ENCODE results near the gene CUEDC1.

The CUEDC1 gene

DNA sequence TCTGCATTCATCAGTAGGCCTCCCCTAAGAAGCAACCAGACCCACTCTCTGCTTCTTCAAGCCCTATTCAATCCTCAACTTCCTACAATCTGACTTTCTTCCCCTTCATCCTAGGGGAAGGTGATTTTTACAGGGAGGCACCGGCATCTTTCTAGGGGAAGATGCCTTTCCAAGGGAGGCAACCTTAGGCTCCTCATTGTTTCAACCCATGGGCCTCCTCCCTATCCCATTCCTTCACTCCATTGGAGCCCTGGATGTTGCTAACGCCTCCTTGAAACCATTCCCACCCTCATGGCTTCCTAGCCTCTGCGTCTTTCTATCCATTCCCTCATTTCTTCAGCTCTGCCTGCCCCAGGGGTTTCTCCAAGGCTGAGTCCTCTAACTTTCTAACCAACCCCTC lies 2.7 kb upstream of the CUEDC1 start:
- no peak for DNase-seq

DNA sequence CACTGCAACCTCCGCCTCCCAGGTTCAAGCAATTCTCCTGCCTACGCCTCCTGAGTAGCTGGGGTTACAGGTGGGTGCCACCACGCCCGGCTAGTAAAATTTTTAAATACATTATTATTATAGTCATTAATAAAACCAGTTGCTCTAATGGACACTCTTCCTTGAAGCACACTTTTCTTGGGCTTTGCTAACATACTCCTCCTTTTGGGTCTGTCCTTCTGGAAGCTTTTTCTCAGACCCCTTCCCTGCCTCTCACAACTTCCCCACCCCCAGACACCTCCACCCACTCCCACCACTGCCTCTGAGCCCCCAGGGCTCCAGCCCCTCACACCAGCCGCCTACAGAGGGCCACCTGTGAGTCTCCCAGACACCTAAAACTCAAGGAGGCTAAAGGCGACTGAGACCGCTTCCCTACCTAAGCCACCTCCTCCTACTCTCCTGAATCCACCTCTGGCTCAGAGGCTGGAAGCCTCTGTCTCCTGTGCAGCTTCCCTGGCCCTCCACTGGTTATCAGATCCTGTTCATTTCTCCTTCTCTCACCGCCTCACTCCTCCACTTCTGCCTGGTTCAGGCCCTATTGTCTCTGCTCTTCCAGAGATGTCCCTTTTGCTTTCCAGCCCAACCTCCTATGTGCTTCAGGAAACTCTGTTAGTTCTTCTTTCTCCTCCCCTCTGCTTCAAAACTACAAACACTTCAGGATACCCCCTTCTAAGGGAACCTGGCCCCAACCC lies 2.1 kb upstream of the CUEDC1 start:
- no peak for DNase-seq

DNA sequence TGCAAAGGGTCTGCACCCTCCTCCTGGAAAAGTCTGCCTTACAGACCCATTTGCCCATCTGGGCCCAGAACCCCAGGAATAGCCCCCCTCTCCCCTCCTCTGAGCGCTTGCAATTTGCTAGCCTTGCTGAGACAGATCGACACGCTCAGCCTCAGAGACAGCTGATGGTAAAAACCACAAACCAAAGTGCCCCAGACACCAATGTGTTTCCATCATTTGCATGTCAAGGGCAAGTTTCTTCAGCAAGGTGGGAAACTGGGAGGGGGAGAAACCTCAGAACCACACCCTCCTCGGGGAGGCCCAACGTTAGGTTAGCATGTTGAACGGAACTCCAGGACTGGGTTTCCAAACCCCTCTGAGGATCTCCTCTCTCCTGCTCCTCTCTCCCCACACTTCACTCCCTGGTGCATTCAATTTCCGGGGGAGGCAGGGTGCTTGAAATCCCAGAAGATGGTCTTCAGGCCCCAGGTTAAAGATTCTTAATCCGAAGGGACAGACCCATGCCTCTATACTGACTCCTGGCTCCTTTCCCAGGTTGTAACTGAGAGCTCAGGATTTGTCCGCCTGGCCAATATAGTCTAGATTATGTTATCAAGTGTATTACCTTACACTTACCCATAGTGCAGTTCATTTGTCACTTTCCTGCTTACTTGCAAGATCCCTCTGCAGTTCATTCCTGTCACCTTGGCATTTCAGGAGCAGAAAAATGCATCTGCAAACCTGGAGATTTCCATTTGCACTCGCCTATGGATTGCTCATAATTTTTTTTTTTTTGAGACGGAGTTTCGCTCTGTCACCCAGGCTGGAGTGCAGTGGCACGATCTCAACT lies 1.3 kb upstream of the CUEDC1 start:
- DNase-seq: no peak

DNA sequence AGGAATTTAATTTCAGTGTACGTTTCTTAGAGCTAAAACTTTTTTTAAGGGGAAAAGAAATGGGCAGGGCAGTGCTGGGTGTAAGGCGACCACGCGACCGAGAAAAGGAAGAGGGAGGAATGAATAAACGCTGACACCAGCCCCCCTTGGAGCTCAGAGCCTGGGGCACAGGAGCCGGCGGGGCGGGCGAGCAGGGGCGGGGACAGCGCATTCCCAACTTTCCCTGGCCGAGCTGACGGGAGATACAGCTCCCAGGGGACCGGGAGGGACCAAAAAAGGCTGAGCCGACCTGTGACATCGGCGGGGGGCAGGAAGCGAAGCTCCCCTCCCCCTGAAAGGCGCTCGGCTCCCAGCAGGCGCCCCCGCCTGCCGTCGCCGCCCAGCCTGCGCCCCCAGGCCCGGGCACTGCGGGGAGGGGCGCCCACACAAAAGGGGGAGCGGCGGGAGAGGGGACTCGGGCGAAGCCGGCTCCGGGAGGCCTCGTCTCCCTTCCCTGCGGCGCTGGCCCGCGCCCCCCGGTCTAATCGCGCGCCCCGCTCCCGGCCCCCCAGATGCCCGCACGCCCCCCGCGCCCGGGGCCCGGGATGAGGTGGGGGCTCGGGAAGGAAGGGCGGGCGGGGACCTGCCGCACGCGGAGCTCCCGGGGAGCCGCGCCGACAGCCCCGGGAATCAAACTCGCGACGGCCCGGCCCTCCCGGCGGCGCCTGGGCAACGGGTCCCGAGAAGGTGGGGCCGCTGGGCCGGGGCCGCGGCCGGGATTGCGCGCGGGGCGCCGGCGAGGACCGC lies 622 bp downstream of the CUEDC1 start:
- DNase-seq: peak in 42 of 58 donors; percentile 18 to 72 (median 42)

DNA sequence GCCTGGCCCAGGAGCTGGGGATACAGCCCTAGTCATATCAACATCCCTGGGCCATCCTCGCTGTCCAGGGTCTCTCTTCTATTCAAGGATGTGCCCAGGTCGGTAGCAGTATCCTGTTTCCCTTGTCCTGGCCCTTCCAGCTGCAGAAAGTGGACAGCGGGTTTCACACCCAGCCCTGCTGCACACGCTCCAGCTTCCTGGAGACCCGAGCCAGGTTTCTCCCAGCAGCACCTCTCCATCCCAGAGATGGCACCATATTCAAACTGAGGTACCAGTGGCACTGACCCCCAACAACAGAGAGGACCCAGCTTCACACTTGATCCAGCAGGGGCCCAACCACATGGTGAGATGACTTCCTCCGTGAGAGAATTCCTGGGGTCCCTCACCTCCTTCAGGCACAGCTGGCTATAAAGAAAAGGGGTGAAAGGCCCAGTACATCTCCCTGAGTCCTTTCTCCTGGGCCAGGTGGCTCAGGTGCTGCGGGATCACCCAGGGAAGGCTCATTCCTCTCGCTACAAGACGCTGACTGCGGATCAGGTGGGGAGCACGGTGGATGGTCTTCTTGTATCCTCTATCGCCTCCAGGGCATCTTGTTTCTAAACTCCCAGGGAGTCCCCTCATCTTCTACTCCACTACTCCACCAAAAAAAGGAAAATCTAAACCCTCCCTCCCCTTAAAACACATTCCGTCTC lies 1.4 kb downstream of the CUEDC1 start:
- no peak for DNase-seq

DNA sequence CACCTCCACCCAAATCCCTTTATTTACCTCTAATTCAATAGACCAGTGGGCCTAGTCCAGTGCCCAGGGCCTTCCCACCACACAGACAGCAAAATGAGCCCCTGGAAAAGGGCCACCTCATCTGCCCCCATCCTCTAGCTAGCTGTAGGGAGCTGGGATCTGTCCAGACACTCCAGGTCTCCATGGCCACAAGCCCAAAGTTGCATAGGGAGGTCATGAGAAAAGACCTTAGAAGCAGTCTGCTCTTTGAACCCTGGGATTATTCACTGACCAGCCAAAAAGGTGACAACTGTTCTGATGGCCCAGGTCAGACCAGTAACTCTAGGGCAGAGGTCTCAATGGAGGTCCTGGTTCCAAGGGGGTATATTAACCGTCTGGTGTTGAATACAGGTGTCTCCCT lies 2.0 kb downstream of the CUEDC1 start:
- DNase-seq: no peak

DNA sequence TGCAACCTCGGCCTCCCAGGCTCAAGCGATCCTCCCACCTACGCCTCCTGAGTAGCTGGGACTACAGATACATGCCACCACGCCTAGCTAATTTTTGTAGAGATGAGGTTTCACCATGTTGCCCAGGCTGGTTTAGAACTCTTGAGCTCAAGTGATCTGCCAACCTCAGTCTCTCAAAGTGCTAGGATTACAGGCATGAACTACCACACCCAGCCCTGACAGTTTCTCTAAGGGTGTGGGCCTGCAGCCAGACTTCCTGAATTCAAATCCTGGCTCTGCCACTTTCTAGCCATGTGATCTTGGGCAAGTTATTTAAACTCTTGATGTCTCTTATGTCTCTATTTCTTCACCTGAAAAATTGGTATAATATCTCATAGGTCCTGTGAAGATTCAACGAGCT lies 5.6 kb downstream of the CUEDC1 start:
- no peak for DNase-seq

DNA sequence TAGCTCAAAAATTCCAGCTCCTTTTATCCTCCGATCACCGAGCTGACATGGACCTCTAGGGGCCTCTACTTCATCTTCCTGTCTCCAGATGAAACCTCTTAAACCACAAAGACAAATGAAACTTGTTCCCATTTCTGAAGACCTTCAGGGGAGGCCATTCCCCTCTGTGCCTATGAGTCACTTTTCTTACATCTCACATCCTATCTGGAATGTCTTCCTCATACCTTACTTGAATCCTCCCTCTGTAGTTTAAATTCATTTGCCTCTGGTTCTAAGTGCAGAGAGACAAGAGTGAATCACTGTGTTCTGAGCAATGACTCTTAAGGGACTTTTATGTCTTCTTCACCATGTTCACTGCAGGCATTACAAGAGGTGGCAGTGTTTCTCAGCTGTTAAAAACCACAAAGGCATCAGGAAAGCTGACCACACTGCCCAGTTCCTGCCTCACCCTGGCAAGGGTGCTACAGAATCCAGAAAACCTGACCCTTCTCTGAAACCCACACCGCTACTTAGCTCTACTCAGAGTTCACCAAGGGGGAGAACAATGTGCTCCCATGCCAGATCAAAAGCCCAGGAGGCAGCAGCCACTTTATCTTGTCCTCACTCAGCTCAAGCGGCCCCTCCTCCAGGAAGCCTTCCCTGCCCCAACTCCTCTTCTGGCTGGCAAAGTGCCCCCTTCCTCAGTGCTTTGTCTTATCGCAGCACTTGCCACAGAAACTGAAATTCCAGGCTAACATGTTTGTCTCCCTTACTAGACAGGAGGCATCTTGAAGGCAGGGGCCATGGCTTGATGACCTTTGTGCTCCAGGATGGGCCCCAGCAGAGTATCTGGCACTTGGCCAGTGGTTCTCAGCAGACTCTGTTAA lies 6.4 kb downstream of the CUEDC1 start:
- DNase-seq: peak in 3 of 58 donors; percentile 17 to 60 (median 19)

DNA sequence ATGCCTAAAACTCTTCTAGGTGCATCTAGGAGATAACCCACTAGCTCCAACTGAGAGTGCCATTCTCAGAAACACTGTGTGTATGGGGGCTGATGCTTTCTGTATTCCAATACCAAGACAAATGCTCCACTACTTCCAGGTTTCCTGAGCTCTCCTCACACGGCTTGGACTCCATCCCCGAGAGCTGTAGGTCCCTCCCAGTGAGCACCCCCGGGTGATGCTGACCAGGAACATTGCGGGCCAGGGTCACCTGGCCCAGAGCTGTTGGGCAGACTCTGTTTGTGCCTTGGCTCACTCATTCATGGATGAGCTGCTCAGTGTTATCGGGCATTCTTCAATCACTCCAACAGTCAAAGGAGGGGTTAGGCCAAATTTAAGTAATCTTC lies 7.0 kb downstream of the CUEDC1 start:
- DNase-seq: no peak

DNA sequence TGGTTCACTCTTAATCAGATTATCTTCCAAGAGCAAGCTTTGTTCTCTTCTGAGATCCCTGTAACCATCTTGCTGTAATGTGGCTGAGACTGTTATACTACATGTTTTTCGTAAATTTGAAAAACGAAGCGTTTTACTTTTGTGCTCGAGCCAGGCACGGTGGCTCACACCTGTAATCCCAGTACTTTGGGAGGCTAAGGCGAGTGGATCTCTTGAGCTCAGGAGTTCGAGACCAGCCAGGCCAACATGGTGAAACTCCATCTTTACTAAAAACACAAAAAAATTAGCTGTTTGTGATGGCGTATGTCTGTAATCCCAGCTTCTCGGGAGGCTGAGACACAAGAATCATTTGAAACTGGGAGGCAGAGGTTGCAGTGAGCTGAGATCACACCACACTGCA lies 7.8 kb downstream of the CUEDC1 start:
- DNase-seq: no peak

DNA sequence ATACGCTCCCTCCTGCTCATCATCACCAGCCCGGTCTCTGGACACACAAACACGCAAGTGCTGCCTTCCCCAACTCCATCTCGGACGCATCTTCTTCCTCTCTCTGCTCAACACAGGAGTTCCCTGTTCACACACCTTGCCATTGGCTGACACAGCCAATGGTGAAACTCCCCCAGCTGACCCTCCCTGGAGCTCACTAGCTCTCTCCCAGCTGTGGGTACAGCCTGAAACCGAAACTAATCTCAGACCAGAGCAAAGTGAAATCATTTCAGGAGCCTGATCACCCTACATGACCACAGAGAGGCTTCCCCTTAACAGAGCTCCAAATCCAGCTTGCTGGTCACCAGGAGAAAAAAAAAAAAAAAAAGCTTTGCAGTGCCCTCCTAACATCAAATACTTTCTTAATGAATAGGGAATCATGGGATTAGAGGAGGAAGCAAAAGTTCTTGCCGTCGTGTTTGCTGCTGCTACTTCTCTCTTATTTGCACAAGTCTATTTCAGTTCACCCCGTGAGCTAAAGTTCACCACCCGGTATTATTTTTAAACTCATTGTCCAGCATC lies 8.3 kb downstream of the CUEDC1 start:
- DNase-seq: peak in 16 of 58 donors; percentile 13 to 62 (median 36)

DNA sequence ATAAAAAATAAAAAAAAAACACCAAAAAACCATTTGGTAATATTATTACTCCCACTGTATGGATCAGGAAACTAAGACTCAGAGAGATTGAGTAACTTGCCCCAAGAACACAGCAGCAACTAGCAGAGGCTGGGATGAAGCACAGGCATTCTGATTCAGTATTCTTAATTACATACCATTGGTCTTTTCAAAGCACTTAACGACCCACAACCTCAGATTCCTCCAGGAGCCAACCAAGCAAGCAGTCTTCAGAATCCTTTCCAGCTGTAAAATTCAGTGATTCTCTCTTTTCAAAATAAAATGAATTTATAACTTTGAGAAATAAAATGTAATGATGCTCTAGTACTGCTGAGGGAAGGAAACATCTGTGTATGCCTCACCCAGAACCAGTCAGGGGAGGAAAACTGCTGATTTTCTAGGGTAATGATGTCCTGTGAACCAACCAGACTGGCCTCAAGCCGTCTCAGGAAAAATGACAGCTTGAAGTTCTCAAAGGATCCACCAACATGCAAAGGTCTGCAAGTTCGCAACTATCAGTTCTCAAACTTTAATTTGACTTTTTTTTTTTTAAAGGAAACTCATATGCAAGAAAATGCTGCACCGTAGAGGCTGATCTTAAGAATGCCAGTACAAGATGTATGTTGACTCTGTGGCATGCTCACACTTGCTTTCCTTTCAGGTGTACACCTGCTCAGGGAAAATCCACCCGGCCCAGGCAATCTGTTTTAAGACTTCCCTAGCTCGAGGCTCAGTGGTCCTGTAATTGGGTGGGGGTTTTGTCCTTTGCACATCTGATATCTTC lies 9.0 kb downstream of the CUEDC1 start:
- no peak for DNase-seq

DNA sequence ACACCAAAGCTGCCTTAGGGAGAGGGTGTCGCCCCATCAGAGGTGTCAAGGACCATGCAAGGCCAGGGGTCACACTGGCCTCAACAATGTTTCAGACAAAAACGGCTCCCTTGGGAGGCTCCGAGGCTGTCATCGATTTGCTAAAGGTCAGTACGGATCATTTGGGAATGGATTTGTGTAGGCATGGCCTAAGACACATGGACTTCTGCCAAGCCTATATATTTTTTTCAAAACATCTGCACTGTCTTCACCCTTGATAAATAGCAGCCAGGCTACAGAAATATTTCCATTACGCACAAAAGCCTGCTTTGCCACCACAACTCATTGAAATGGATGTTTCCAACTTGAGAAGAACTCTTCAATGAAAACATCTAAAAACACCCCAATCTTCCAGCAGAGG lies 10.3 kb downstream of the CUEDC1 start:
- no peak for DNase-seq

DNA sequence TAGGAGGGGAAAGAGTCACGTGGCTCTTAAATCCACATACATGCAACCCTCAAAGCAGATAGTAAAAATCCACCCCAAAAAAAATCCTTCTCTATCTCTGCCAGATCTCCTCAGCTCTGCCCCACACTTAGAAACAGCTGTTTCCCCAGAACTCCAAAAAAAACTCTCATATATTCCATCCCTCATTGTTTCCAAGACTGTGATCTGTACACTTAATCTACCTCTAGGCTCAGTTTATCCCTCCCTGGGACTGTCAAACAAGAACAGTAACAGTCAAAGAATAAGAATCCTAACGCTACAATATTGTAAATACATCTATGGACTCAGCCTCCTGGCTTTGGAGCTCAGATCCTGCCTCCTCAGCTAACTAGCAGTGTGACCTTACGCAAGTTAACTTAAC lies 11.6 kb downstream of the CUEDC1 start:
- no peak for DNase-seq

DNA sequence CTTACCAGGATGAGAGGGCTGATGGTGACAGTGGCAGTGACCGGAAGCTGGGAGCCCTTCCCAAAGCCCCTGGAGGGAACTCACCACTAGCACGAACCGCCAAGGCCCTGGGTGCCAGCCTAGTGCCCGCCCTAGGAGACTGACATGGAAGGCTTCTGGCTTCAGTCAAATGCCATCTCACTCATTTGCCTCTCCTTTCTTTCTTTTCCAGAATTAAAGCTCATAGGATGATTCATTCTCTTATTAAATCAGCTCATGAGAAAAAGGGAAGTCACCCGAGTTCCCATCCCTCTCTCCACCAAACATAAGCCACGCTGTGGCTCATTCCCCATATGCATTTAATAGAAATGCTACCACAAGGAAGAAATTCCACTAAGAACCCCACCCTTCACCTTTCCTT lies 12.1 kb downstream of the CUEDC1 start:
- DNase-seq: peak in 1 of 58 donors; percentile 30

DNA sequence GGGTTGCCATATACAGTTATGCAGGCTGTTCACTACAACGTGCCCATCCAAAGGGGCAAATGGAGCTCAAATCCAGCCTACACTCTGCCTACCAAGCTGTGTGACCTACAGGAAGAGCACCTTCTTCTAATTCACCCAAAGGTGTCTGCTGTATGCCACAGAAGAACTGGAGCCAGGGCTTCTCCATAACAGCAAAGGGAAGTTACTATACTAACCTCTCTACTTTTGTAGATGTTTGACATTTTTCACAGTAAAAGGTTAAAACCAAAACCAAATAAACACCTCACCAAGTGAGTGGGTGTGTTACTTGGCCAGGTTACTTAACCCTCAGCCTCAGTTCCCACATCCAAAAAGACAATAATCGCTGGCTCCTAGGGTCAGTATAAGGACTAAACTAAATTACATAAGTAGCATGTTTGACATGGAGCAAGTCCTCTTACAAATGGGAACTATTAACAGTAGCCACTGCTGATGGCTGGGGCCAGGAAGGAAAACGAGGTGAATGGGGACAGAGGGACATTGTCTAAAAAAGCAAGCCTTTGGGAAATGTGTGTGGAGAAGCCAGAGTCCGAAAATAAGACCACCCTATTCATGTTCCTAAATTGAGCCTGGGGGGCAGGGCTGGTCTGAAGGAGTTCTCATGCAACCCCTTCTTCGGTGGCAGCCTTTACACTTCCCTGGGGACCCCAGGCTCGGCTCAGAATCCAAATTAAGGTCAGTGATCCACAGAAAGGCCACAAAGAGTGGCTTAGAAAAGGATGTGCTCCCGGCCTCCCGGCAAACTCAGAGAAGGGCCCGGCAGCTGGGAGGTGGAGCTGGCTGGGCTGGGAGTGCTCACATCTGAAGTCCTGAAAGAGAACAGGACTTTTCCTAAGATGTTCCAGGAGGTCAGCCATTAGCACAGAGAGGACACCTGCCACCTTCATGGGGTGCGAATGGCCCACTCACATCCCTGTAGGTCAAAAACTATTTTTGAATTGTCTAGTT lies 13.5 kb downstream of the CUEDC1 start:
- DNase-seq: no peak

DNA sequence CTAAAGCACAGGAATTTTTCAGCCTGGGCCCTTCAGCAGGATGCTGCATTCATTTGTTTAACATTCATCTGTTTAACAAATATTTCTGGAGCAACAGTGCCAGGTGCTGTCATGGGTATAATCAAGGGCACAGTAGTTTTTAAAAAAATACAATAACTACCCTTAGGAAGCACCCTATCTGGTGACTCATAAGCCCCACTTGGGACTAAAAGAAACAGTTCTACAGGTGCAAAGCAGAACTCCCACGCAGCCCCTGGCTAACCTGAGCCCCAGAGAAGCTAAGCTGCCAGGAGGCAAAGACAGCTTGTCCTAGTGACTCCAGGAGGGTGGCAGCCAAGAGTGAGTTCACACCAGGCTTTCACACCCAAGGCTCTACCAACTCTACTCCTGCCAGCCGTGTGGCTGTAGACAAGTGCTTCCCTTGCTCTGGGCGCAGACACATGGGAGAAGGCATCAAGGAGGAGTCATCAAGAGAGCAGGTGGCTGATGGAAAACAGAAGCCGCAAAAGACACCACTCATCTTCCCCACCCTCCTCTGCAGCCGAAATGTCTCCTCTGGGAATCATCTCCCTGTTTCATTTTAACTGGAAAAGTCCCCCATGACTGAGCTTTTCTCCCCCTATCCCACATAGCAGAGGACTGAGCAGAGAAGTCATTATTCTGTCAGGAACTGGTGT lies 14.4 kb downstream of the CUEDC1 start:
- DNase-seq: peak in 8 of 58 donors; percentile 18 to 47 (median 28)

Data from anterior cingulate cortex (tissue), 58 donors.